Lung (tissue), 10 donors: ENCODE measurements around the gene PKNOX1. TPM values are rescaled to one million over a fixed set of nuclear protein-coding genes. Genes with fewer than 3 reads are reported as not detected.
"Not testable (repeated sequence)": the region's sequence is repeated elsewhere in the genome, so short reads cannot be mapped to it uniquely, and the experiment has no call there.

ENCODE experiments used
- ATAC-seq: fragments of 200-7000 bp; cut with Tn5 transposase; one replicate; pipeline ENCODE4 v1.9.1; 2020; ENCODE audit warnings: moderate number of reproducible peaks; ENCODE audit not compliant: insufficient read depth, low FRiP score
- DNase-seq, 3 donors: peaks; one replicate each; pipeline ENCODE4 v3.0.0-alpha.2; 2013 to 2017
- H3K27ac ChIP-seq, 2 donors: one replicate each; pipeline ENCODE4 v1.5.1; 2013; ENCODE audit warnings: mild to moderate bottlenecking in 2 of 2, moderate library complexity in 2 of 2, control low read depth in 1 of 2, inconsistent platforms in 1 of 2, low read depth in 1 of 2, low read length in 1 of 2
- H3K27me3 ChIP-seq, 3 donors: one replicate each; pipeline ENCODE4 v1.5.1; 2013; ENCODE audit warnings: low read length in 2 of 3; ENCODE audit not compliant: control insufficient read depth in 3 of 3, insufficient read depth in 3 of 3
- H3K36me3 ChIP-seq, 4 donors: one replicate each; pipeline ENCODE4 v1.5.1; 2013; ENCODE audit warnings: low read length in 4 of 4, mild to moderate bottlenecking in 1 of 4, moderate library complexity in 1 of 4; ENCODE audit not compliant: control insufficient read depth in 4 of 4, insufficient read depth in 4 of 4
- H3K4me1 ChIP-seq, 5 donors: one replicate each; pipeline ENCODE4 v1.5.1; 2013; ENCODE audit warnings: low read length in 5 of 5, mild to moderate bottlenecking in 2 of 5, moderate library complexity in 1 of 5; ENCODE audit not compliant: control insufficient read depth in 5 of 5, insufficient read depth in 5 of 5
- H3K4me3 ChIP-seq: one replicate; pipeline ENCODE4 v1.5.1; 2013; ENCODE audit warnings: mild to moderate bottlenecking, control low read depth, moderate library complexity
- H3K9ac ChIP-seq, 2 donors: one replicate each; pipeline ENCODE4 v1.5.1; 2013; ENCODE audit warnings: low read length in 2 of 2, control low read depth in 1 of 2; ENCODE audit not compliant: insufficient read depth in 1 of 2
- H3K9me3 ChIP-seq, 4 donors: one replicate each; pipeline ENCODE4 v1.5.1; 2013; ENCODE audit warnings: low read length in 3 of 4, mild to moderate bottlenecking in 1 of 4, moderate library complexity in 1 of 4; ENCODE audit not compliant: control insufficient read depth in 4 of 4, insufficient read depth in 3 of 4
- WGBS, 2 donors: extraction: QIAGEN DNeasy Blood & Tissue Kit; methylation state at CpG; one replicate each; pipeline ENCODE4 v1.1.7; 2013; 5-methylcytosine and 5-hydroxymethylcytosine counted together
- polyA plus RNA-seq, 2 donors: library from polyadenylated mRNA; stranded (reverse); fragments of 200-250 nt; gene quantifications; one replicate each; pipeline ENCODE4 v1.2.1, GENCODE V29; 2013
- total RNA-seq, 2 donors: library from RNA; depleted of rRNA in 1 of 2; stranded (reverse); fragments of >200 nt in 1 of 2; gene quantifications; one replicate each; pipeline ENCODE4 v1.2.1, GENCODE V29; 2014 to 2021
- donor health status: Bipolar disorder and iron deficiency.
- donor health status: healthy.
- donor health status: DM: yes; HTN: yes; CAD: no.

The PKNOX1 gene
- total and polyA plus RNA-seq, 4 donors = 9.6 to 40.4 (median 14.2) TPM

GRCh38 chr21:43042169-43042568 is 67.8 kb downstream of the PKNOX1 start:
- not testable (repeated sequence) for DNase-seq, H3K27ac ChIP-seq, H3K4me3 ChIP-seq, ATAC-seq, H3K4me1 ChIP-seq, H3K36me3 ChIP-seq, H3K9ac ChIP-seq, H3K9me3 ChIP-seq, H3K27me3 ChIP-seq
- 81 to 92% methylated on average over 3 to 5 of the region's 5 CpGs for WGBS, 2 donors

GRCh38 chr21:43043291-43043690 is 68.9 kb downstream of the PKNOX1 start:
- not testable (repeated sequence) for H3K27me3 ChIP-seq, H3K4me3 ChIP-seq, H3K36me3 ChIP-seq, H3K9ac ChIP-seq, H3K27ac ChIP-seq, DNase-seq, ATAC-seq, H3K9me3 ChIP-seq, H3K4me1 ChIP-seq
- WGBS, 2 donors = 97 to 99% methylated on average over 5 to 10 of the region's 14 CpGs

GRCh38 chr21:43044547-43044946 is 70.2 kb downstream of the PKNOX1 start:
- H3K9me3 ChIP-seq, H3K27me3 ChIP-seq, ATAC-seq, H3K9ac ChIP-seq, H3K4me3 ChIP-seq, DNase-seq, H3K4me1 ChIP-seq, H3K27ac ChIP-seq, H3K36me3 ChIP-seq: not testable (repeated sequence)
- WGBS, 2 donors = 81 to 83% methylated on average over 3 to 12 of the region's 14 CpGs

- H3K27me3 ChIP-seq, H3K9me3 ChIP-seq, H3K36me3 ChIP-seq, H3K9ac ChIP-seq, H3K4me3 ChIP-seq, H3K4me1 ChIP-seq, DNase-seq: not testable (repeated sequence)
- peak; percentile 80 for ATAC-seq
- 13 to 30% methylated on average over 3 to 8 of the region's 17 CpGs for WGBS, 2 donors
- H3K27ac ChIP-seq = peak overlapping the region in 1 of 2 donors; percentile 70
These were observed 71.0 kb downstream of the PKNOX1 start for GRCh38 chr21:43045165-43045875.

- not testable (repeated sequence) for H3K36me3 ChIP-seq, H3K9me3 ChIP-seq, H3K4me1 ChIP-seq, H3K4me3 ChIP-seq, ATAC-seq, H3K27me3 ChIP-seq, H3K9ac ChIP-seq
- peak overlapping the region in 1 of 2 donors; percentile 21 for H3K27ac ChIP-seq
- 53 to 61% methylated on average over 11 to 20 of the region's 21 CpGs for WGBS, 2 donors
- peak in 1 of 3 donors; percentile 8 for DNase-seq
These were observed 71.8 kb downstream of the PKNOX1 start for GRCh38 chr21:43045876-43046821.

GRCh38 chr21:43053112-43053511 is 78.8 kb downstream of the PKNOX1 start:
- not testable (repeated sequence) for H3K9ac ChIP-seq, H3K27me3 ChIP-seq, H3K4me1 ChIP-seq, DNase-seq, H3K9me3 ChIP-seq, ATAC-seq, H3K4me3 ChIP-seq, H3K36me3 ChIP-seq, H3K27ac ChIP-seq
- no CpG with 5 or more reads among the region's 13 CpGs for WGBS, 2 donors

- not testable (repeated sequence) for H3K27ac ChIP-seq, H3K9ac ChIP-seq, H3K4me1 ChIP-seq, H3K27me3 ChIP-seq, H3K36me3 ChIP-seq, H3K4me3 ChIP-seq, ATAC-seq, H3K9me3 ChIP-seq, DNase-seq
- 95% methylated on average over 2 of the region's 28 CpGs; no CpG with 5 or more reads in 1 of the 2 donors for WGBS, 2 donors
These were observed 88.7 kb downstream of the PKNOX1 start for GRCh38 chr21:43062955-43063664.
